SK-N-SH treated with all-trans-retinoic acid at 6 μM for 48 hours (cell line): Measurements from ENCODE around the gene CNTLN.
"Not testable (repeated sequence)": the region's sequence is repeated elsewhere in the genome, so short reads cannot be mapped to it uniquely, and the experiment has no call there.

Experiments
- ATAC-seq: fragments of 200-7000 bp; cut with Tn5 transposase; 3 replicates; pipeline ENCODE4 v1.9.1; 2020; ENCODE audit warnings: mild to moderate bottlenecking, moderate library complexity
- ARNTL ChIP-seq: fragments of 450-650 bp; formaldehyde crosslinking; IDR thresholded peaks from 2 replicates; pipeline ENCODE4 v1.5.0; 2020; ENCODE audit warnings: low read depth, mild to moderate bottlenecking, moderate library complexity, borderline replicate concordance
- BACH2 ChIP-seq: fragments of 250-450 bp; sonication (Bioruptor Pico); IDR thresholded peaks from 2 replicates; pipeline ENCODE4 v1.9.0; 2021; ENCODE audit warnings: mild to moderate bottlenecking, borderline replicate concordance
- CSDC2 ChIP-seq: fragments of 250-450 bp; sonication (Bioruptor Pico); IDR thresholded peaks from 2 replicates; pipeline ENCODE4 v1.5.0; 2020; ENCODE audit warnings: mild to moderate bottlenecking, moderate library complexity
- CSRNP3 ChIP-seq: fragments of 250-450 bp; sonication (Bioruptor Pico); IDR thresholded peaks from 2 replicates; pipeline ENCODE4 v1.5.1; 2021; ENCODE audit warnings: mild to moderate bottlenecking, moderate library complexity
- ESRRG ChIP-seq: fragments of 250-450 bp; sonication (Bioruptor Pico); IDR thresholded peaks from 2 replicates; pipeline ENCODE4 v1.6.1; 2021; ENCODE audit warnings: mild to moderate bottlenecking
- GLIS3 ChIP-seq: fragments of 250-450 bp; sonication (Bioruptor Pico); IDR thresholded peaks from 2 replicates; pipeline ENCODE4 v1.5.0; 2020; ENCODE audit warnings: mild to moderate bottlenecking, moderate library complexity
- ISL1 ChIP-seq: fragments of 250-450 bp; sonication (Bioruptor Pico); IDR thresholded peaks from 2 replicates; pipeline ENCODE4 v2.1.2; 2022; ENCODE audit warnings: mild to moderate bottlenecking, moderate library complexity
- PATZ1 ChIP-seq: fragments of 250-450 bp; sonication (Bioruptor Pico); IDR thresholded peaks from 2 replicates; pipeline ENCODE4 v1.8.0; 2020; ENCODE audit warnings: mild to moderate bottlenecking, moderate library complexity, borderline replicate concordance
- PPARA ChIP-seq: fragments of 250-450 bp; sonication (Bioruptor Pico); IDR thresholded peaks from 2 replicates; pipeline ENCODE4 v1.5.0; 2020; ENCODE audit warnings: mild to moderate bottlenecking, borderline replicate concordance
- RARB ChIP-seq: fragments of 250-450 bp; sonication (Bioruptor Pico); IDR thresholded peaks from 2 replicates; pipeline ENCODE4 v1.8.0; 2021; ENCODE audit warnings: mild to moderate bottlenecking, moderate library complexity
- SNAI2 ChIP-seq: fragments of 250-450 bp; sonication (Bioruptor Pico); IDR thresholded peaks from 2 replicates; pipeline ENCODE4 v1.5.0; 2020; ENCODE audit warnings: mild to moderate bottlenecking, moderate library complexity
- TCF4 ChIP-seq: fragments of 250-450 bp; sonication (Bioruptor Pico); IDR thresholded peaks from 2 replicates; pipeline ENCODE4 v1.8.0; 2021; ENCODE audit warnings: mild to moderate bottlenecking, moderate library complexity, borderline replicate concordance
- TOX ChIP-seq: fragments of 250-450 bp; sonication (Bioruptor Pico); IDR thresholded peaks from 2 replicates; pipeline ENCODE4 v1.8.0; 2021; ENCODE audit warnings: mild to moderate bottlenecking, moderate library complexity, borderline replicate concordance
- ZC3H10 ChIP-seq: fragments of 250-450 bp; sonication (Bioruptor Pico); IDR thresholded peaks from 2 replicates; pipeline ENCODE4 v1.5.1; 2021; ENCODE audit warnings: mild to moderate bottlenecking, moderate library complexity
- ZFP3 ChIP-seq: fragments of 250-450 bp; sonication (Bioruptor Pico); IDR thresholded peaks from 2 replicates; pipeline ENCODE4 v1.5.0; 2020; ENCODE audit warnings: mild to moderate bottlenecking, moderate library complexity
- ZFP30 ChIP-seq: fragments of 450-650 bp; formaldehyde crosslinking; IDR thresholded peaks from 2 replicates; pipeline ENCODE4 v1.5.0; 2022; ENCODE audit warnings: mild to moderate bottlenecking, moderate library complexity
- ZNF565 ChIP-seq: fragments of 450-650 bp; formaldehyde crosslinking; conservative IDR thresholded peaks from 2 replicates; pipeline ENCODE4 v1.5.0; 2020; ENCODE audit warnings: low read depth, mild to moderate bottlenecking, moderate library complexity
- ZNF70 ChIP-seq: fragments of 450-650 bp; formaldehyde crosslinking; IDR thresholded peaks from 2 replicates; pipeline ENCODE4 v1.5.0; 2020; ENCODE audit warnings: mild to moderate bottlenecking, moderate library complexity
- ZNF8 ChIP-seq: fragments of 450-650 bp; formaldehyde crosslinking; IDR thresholded peaks from 2 replicates; pipeline ENCODE4 v1.5.0; 2020; ENCODE audit warnings: mild to moderate bottlenecking, moderate library complexity
- TF ChIP-seq, protein P1 (sequence below): fragments of 250-450 bp; sonication (Bioruptor Pico); IDR thresholded peaks from 2 replicates; pipeline ENCODE4 v1.5.1; 2020; ENCODE audit warnings: low read depth, mild to moderate bottlenecking, moderate library complexity
- TF ChIP-seq, protein P2 (sequence below): fragments of 250-450 bp; sonication (Bioruptor Pico); IDR thresholded peaks from 2 replicates; pipeline ENCODE4 v1.5.0; 2020; ENCODE audit warnings: mild to moderate bottlenecking, moderate library complexity

CNTLN gene

GRCh38 chr9:17387565-17387964, 252.7 kb downstream of the CNTLN start:
- no peak for ATAC-seq

GRCh38 chr9:17389026-17389425, 254.2 kb downstream of the CNTLN start:
- no peak for ATAC-seq
- TF ChIP-seq ZFP30 (no peak), CSDC2 (no peak), RARB (CRISPR knock-in tag) (no peak), ESRRG (no peak), ISL1 (CRISPR knock-in tag) (no peak), ZNF565 (CRISPR knock-in tag) (no peak), ZNF8 (CRISPR knock-in tag) (no peak), SNAI2 (no peak), GLIS3 (CRISPR knock-in tag) (no peak), ZFP3 (CRISPR knock-in tag) (no peak), ZNF70 (CRISPR knock-in tag) (no peak), TCF4 (no peak)
- TF ChIP-seq, all 23 proteins: peak for 0

More at GRCh38 chr9:17387565-17387964, 252.7 kb downstream of the CNTLN start:
- TF ChIP-seq ARNTL (CRISPR knock-in tag) (no peak), SNAI2 (no peak), PPARA (CRISPR knock-in tag) (no peak), ZFP30 (no peak), TOX (CRISPR knock-in tag) (no peak), PATZ1 (CRISPR knock-in tag) (no peak), TCF4 (no peak), ZNF565 (CRISPR knock-in tag) (no peak), ESRRG (no peak), BACH2 (CRISPR knock-in tag) (no peak), RARB (CRISPR knock-in tag) (no peak), GLIS3 (CRISPR knock-in tag) (no peak), CSRNP3 (no peak), ZNF70 (CRISPR knock-in tag) (no peak)
- TF ChIP-seq, protein P1, sequence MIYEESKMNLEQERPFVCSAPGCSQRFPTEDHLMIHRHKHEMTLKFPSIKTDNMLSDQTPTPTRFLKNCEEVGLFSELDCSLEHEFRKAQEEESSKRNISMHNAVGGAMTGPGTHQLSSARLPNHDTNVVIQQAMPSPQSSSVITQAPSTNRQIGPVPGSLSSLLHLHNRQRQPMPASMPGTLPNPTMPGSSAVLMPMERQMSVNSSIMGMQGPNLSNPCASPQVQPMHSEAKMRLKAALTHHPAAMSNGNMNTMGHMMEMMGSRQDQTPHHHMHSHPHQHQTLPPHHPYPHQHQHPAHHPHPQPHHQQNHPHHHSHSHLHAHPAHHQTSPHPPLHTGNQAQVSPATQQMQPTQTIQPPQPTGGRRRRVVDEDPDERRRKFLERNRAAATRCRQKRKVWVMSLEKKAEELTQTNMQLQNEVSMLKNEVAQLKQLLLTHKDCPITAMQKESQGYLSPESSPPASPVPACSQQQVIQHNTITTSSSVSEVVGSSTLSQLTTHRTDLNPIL = no peak
- TF ChIP-seq, all 23 proteins: peak for 0

DNA sequence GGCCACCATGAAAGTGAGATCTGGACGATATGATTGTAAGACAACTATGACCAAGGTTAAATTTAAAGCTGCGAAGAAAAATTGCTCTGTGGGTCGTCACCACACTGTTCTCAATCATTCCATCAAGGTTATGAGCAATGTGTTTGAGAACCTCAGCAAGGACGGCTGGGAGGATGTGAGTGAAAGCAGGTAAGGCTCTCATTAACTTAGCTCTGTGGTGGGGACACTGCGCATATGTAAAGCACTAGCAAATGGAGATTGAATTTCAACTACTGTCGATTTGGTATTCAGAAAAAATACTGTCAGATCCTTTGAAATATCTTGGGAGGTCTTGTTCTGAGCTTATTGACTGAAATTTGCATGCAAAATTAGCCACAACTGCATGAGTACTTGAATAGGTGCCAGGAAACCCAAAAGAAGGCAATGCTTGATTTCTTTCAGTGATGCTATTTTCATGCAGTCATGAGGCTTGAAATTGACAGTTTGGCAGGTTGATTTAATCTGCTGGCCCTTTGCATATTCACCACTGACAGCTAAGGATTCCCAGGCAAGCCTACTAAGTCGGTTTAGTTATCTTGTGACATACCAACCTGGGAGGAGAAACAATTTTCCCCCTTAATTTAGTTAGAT, 260.2 kb downstream of the CNTLN start:
- no peak for ATAC-seq

GRCh38 chr9:17397166-17397728, 262.4 kb downstream of the CNTLN start:
- not testable (repeated sequence) for ATAC-seq

More for the DNA sequence above, 260.2 kb downstream of the CNTLN start:
- TF ChIP-seq ZNF70 (CRISPR knock-in tag) (no peak), ZC3H10 (no peak), CSDC2 (no peak), GLIS3 (CRISPR knock-in tag) (no peak), ARNTL (CRISPR knock-in tag) (no peak), RARB (CRISPR knock-in tag) (no peak), CSRNP3 (no peak), TOX (CRISPR knock-in tag) (no peak)
- TF ChIP-seq, protein P2, sequence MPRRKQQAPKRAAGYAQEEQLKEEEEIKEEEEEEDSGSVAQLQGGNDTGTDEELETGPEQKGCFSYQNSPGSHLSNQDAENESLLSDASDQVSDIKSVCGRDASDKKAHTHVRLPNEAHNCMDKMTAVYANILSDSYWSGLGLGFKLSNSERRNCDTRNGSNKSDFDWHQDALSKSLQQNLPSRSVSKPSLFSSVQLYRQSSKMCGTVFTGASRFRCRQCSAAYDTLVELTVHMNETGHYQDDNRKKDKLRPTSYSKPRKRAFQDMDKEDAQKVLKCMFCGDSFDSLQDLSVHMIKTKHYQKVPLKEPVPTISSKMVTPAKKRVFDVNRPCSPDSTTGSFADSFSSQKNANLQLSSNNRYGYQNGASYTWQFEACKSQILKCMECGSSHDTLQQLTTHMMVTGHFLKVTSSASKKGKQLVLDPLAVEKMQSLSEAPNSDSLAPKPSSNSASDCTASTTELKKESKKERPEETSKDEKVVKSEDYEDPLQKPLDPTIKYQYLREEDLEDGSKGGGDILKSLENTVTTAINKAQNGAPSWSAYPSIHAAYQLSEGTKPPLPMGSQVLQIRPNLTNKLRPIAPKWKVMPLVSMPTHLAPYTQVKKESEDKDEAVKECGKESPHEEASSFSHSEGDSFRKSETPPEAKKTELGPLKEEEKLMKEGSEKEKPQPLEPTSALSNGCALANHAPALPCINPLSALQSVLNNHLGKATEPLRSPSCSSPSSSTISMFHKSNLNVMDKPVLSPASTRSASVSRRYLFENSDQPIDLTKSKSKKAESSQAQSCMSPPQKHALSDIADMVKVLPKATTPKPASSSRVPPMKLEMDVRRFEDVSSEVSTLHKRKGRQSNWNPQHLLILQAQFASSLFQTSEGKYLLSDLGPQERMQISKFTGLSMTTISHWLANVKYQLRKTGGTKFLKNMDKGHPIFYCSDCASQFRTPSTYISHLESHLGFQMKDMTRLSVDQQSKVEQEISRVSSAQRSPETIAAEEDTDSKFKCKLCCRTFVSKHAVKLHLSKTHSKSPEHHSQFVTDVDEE (CRISPR knock-in tag) = no peak
- TF ChIP-seq, all 23 proteins: peak for 0
